Amygdala (tissue), 56 donors: ENCODE results near the gene TMEM141.
A peak's percentile ranks its signal among the peaks of the same experiment; 100 is the strongest.

Source experiments
- DNase-seq, 56 donors: peaks; one replicate each; lab custom pipeline; 2025; lab: John Stamatoyannopoulos, UW

The TMEM141 gene

DNA sequence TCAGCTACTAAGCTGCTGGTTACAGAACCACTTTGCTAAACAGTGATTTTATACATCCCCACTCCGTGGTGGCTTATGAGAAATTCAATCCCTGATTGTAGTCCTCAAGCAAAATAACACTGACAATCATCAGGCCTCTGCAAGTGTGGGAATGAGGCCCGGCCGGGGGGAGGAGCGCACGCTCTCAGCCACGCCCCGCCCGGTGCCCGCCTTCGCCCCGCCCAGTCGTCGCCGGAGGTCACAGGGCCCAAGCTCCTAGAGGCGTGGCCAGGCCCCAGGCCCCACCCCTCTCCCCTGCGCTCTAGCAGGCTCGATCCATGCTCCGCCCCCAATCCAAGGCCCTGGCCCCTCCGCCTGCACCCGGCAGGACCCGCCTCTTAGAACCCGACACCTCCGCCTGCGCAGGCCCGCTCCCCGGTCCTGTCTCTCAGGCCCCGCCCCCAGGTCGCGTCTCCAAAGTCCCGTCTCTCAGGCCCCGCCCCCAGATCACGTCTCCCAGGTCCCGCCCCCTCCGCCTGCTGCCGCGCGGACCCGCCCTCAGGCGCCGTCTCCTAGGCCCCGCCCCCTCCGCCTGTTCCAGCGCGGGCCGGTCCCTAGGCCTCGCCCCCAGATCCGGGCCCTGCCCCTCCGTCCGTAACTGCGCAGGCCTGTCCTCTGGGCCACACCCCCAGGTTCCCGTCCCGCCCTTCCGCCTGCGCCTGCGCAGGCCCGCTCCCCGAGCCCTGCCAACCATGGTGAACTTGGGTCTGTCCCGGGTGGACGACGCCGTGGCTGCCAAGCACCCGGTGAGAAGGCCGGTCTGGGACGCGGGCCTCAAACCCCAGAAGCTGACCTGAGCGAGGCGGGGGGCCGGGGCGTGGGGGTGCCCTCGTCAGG is at the start of gene TMEM141:
TSS of gene TMEM141 (plus strand) at position 705 of the 876 bp plus-strand sequence. CDS start at position 732, 27 bp downstream.
- peak; percentile 93 to 100 (median 100) for DNase-seq

DNA sequence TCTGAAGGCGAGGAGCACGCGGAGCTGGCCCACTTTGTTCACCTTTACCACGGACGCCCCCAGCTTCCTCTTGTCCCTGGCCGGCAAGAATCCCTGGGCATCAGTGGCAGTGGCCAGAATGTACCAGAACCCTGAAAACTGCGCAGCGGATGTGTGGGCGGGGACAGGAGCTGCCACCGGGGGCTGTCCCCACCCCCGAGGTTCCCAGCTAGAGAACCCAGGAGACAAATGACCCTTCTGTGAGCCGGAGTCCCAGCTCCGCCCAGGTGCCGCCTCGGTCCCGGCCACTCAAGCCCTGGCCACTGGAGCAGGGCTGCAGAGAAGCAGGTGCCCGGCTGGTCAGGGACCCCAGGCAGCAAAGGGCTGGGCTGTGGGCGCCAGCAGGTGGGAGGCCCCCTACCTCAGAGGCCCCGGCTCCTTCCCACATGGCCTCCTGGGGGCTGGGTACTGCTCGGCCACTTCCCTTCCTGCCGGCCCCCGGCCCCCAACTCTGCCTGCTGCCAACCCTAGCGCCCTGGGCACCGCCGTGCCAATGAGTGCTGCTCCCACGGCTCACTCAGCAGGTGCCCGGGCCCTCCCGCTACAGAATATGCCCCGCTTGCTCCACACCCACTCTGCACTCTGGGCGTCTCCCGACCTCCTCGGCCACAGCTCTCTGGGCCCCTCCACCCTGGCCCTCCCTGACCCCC is 49.1 kb upstream of the TMEM141 start:
- no peak for DNase-seq

DNA sequence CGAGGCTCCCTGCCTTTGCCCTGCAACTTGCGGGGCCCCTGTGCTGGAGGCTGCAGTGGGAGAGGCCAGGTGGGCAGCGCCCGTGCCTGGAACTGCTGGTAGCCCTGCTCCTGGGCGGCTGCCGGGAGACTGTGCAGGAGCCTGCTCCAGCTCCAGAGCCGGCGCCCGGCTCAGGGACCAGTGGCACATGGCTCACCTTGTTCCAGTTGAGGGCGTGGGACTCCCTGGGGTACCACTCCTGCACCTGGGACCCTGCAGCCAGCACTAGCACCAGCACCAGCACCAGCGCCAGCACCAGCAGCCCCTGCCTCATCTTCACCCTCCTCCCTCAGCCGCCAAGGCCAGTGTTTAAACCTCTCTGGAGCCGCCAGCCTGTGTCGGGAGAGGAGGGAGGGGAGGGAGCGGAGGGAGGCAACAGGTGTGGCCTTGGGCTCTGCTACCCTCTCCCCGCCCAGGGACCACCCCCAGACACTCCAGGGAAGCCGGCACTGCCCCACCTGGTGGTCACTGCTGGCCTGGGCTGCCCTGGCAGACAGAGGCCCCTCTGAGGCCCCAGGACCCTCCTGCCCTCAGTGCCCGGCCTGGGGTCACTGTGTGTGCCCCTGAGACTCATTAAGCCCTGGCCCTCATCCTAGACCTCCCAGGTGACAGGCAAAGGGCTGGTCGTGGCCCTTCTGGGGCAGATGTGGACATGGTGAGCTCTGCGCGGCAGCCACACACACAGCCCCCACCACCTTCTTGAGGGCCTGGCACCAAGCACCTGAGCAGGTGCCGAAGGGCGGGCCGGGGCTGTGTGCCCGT is 48.4 kb upstream of the TMEM141 start, which contains the start of gene LCN10:
TSS of gene LCN10 (minus strand) at position 350 of the 801 bp plus-strand sequence. CDS start at position 313, 37 bp downstream.
- no peak for DNase-seq

DNA sequence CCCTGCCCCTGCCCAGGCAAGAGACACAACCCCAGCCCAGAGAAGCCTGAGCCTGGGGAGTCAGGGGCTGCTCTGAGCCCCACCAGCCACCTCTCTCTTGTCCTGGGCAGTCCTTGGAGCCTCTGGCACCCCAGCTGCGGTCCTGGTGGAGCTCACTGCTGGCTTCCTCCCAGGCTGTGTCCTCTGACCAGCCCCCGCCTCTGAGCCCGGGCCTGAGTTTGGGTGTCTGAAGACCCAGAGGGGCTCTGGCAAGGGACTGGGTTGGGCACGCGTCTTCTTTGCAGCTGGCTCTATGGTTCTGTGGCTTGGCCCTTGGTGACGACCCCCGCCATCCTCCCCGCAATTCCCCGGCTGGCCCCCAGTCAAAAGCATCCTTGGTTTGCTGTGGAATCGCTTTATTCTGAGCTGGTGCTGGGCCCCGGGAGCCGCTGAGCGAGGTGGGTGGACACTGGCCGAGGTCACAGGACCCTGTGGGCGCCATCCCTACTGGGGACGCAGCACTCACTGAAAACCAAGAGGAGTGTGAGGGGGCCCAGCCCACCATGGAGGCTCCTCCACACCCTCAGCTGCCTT is 47.4 kb upstream of the TMEM141 start:
- no peak for DNase-seq

DNA sequence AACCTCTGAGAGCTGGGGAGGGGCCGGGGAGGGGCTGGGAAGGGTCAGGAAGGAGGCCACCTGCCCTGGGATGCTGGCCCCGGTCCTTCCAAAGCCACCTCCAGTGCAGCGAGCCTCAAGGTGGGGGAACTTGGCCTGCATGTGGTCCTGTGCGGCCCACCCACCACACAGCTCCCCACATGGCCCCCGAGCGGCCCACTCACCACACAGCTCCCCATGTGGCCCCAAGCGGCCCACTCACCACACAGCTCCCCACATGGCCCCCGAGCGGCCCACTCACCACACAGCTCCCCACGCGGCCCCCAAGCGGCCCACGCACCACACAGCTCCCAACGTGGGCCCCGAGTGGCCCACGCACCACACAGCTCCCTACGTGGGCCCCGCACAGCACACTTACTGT is 46.4 kb upstream of the TMEM141 start:
- no peak for DNase-seq

DNA sequence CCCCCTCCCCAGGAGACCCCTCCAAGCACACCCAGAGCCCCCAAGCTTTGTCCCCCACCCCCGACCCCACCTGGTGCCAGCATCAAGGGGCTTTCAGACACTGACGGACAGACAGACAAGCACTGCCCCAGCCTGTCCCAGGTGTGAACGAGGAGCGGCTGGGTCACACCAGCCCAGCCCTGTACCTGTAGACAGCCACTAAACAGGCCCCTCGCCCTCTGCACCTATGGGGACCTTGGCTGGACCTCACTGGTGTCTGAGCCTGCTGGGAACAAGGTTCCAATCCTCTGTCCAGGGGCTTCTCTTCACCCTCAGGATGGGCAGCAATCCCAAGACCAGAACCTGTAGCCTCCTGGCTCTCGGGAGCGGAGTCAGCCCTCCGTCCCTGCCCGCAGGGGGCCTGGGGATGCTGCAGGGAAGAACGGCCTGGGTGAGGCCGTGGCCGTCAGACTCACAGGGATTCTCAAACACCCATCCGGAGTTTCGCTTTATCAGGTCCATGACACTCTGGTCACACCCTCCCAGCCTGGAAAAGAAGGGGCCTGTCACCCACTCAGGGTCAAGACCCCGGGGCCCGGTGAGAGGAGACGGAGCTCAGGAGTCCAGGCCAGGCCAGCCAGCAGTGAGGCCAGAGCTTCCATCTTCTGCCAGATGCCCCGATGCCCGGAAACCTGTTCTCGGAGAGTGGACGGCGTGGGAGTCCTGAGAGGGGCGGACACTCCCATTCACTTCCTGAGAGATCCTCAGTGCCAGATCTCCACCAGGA is 45.6 kb upstream of the TMEM141 start:
- DNase-seq: no peak

DNA sequence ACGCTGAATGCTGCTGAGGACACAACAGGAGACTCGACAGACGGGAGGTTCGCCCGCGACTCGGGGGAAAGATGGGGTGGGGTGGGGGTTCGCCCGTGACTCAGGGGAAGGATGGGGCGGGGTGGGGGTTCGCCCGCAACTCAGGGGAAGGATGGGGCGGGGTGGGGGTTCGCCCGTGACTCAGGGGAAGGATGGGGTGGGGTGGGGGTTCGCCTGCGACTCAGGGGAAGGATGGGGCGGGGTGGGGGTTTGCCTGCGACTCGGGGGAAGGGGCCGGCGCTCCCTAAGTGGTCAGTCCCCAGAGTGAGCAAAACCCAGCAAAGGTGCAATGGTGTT is 45.0 kb upstream of the TMEM141 start:
- no peak for DNase-seq

DNA sequence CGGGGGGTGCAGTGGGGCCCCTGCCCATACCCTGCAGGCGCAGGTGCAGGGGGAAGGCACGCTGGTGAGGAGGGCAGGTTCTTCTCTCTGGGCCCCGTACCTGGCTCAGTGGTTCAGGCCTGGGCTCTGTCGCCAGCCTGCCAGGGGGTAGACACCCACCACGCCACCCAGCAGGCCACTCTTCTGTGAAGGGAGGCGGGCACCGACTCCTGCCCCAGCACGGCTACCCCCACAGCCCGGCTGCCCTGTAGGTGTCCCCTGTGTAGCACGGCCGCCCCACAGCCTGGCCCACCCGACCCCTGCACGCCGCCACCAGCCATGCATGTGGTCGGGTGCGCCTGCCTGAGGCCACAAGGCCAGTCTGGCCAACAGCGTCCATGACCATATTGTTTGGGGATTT is 44.5 kb upstream of the TMEM141 start:
- no peak for DNase-seq

DNA sequence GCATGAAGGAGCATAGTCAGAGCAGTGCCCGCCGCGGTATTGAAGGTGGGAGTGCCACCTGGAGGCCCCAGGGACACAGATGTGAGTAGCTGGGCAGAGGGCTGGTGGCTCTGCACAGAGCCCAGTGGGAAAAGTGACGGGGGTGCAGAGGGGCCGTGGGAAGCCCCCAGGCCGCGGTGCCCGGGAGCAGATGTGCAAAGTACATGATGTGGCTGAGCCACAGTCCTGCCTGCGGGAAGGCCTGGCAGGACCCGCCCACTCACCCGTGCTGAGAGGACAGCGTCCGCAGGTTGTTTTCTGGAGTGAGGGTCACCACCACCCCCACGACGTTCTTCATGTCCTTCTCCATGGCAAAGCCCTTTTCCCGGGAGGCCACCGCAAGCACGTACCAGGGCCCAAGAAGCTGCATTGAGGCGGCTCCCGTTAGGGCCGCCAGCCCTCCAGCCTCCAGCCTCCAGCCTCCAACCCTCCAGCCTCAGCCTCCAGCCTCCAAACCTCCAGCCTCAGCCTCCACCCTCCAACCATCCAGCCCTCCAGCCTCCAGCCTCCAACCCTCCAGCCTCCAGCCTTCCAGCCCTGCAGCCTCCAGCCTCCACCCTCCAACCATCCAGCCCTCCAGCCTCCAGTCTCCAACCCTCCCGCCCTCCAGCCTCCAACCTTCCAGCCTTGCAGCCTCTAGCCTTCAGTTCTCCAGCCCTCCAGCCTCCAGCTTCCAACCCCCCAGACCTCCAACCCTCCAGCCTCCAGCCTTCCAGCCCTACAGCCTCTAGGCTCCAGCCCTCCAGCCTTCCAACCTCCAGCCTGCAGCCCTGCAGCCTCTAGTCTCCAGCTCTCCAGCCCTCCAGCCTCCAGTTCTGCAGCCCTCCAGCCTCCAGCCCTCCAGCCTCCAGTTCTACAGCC is 43.7 kb upstream of the TMEM141 start:
- no peak for DNase-seq

DNA sequence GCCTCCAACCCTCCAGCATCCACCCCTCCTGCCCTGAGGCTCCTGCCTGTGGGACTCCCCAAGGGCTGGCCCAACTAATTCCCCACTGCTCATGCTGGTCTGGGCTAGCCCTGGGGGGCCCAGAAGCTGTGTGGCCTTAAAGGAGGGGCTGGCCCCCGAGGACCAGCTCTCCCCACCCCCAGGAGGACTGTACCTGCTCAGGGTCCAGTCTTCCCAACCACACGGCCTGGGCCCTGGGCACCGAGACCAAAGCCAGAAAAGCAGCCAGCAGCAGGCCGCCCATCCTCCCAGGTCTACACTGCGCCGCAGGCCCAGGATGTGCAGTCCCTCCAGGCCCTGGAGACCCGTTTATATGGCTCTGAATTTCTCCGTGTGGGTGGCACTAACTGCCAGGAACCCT is 42.9 kb upstream of the TMEM141 start, which contains the start of gene LCN6:
TSS of gene LCN6 (minus strand) at position 325 of the 400 bp plus-strand sequence. CDS start at position 283, 42 bp downstream.
- DNase-seq: no peak

DNA sequence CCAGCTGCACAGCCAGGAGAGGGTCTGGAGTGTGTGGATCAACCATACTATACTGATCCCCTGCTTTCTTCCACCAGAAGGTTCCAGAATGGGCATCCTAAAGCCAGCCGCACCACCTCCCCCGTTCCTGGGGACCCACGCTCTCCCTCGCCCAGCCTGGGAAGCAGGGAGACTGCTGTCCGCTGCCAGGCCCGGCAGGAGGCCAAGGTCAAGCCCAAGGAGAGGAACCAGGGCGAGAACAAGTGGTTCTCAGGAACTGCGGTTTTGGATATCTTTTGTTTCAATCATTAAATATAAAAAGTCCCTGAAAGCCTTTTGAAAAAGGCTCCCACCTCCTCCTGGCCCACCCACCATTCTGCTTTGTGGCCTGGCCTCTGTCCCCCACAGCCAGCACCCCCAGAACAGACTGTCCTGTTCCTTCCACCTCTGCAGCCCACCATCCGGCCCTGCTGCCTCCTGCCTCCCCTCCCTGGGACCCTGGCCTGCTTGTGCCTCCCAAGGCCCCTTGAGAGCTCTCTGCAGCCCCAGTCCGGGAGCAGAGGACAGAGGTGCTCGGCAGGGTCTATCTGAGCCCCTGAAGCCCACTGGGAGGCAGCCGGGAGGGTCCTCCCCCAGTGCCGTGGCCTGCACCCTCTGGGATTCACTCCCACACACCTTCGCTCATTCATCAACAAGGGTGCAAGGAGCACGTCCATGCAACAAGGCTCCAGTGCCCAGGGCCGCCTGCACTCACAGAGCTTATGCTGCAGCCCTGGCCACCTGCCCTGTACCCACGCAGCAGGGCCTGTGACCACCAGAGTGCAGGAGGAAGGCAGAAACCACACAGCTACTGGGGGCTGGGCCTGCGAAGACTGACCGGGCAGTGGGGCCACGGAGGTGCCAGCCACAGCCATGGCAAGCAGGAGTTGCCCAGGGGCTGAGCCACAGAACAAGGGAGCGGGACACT is 42.2 kb upstream of the TMEM141 start:
- peak in 4 of 56 donors; percentile 20 to 35 (median 24) for DNase-seq

DNA sequence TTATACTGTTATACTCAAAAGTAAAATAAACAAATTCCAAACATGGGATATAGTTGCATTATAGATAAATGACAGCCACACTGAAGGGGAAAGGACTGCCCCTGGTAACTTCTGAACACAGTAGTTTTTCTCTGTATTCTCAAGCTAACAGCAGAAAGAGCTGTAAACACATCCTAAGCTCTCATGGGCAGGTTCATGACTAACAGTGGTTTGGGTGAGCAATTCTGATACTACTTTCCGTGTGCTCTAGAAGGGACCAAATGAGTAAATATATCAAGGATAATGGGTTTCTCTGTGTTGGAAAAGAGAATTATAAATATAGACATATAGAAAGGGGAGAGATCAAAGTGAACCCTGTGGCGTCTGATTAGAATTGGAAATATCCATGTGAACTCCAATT is 40.6 kb upstream of the TMEM141 start:
- DNase-seq: no peak

DNA sequence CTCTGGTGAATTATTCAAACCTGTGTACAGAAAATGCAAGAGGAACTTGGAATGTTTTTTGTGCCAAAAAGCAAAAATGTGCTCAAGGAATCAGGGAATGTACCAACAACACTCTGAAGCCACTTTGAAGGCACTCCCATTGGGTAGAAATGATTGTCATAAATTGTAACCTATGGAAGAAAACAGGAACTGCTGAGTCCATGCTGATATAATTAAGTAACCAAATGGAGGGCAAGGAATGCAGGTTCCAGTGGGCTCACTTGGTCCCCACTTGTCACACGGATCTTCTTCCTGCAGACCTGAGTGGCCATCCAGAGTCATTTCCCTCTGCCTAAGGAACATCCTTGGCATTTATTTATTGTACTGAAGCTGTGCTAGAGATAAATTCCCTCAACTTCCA is 39.9 kb upstream of the TMEM141 start:
- DNase-seq: no peak

DNA sequence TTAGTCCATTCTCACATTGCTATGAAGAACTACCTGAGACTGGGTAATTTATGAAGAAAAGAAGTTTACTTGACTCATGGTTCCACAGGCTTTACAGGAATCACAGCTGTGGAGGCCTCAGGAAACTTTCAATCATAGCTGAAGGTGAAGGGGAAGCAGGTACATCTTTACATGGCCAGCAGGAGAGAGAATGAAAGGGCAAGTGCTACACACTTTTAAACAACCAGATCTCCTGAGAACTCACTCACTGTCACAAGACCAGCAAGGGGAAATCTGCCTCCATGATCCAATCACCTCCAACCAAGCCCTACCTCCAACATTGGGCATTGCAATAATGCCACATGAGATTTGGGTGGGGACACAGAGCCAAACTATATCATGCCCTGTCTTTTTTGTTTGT is 39.3 kb upstream of the TMEM141 start:
- no peak for DNase-seq

DNA sequence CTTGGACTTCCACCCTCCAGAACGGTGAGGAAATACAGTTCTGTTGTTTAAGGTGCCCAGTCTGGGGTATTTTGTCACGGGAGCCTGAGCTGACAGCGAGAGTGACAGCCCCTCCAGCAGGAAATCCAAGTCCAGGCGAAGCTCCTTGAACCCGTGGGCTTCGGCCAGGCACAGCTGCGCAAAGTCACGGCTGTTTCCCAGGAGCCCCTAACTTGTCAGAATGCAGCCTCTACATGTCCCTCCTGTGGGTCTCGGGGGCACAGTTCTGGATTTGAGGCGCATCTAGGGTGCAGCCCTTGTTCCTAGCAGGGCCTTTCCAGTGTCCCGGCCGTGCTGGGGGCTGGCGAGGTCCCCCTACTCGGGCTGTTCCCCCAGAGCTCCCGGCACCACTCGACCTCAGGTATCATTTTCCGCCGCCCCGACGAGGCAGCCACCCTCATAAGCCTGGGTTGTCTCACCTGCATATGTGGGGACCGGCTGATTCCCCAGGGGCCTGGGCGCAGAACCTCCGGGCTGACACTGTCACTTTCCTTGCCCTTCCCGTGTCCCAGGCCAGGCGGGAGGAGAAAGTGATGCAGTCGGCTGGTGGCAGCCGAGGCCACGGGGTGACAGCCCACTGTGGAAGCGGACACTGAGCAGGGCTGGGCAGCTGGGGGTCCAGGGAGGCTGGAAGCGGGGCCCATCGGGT is 37.6 kb upstream of the TMEM141 start:
- no peak for DNase-seq

DNA sequence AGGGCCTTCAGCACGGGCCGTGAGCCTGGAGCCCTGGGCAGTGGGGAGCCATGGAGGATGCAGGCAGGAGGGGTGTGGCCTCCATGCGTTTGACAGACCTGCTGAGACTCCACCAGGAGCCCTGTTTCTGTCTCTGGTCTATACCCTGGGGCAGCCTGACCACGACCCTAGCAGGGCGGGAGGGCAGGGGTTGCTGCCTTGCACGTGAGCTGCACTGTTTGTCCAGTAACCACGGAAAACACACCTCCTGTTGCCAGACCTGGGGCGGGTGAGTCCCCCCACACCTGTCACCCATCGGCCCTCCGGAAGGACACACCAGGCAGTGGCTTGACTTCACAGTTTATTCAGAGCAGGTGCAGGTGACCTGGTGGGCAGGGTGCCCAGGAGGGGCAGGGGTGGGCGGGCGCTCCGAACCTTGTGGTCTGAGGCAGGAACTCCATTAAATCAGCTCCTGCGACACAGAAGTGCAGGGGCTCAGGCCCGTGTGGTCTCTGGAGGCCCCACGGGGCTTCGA is 37.0 kb upstream of the TMEM141 start:
- DNase-seq: no peak
